OCI-LY1 (cell line): ENCODE measurements around the gene MEOX2.

Experiments used
- H2AFZ ChIP-seq: fragments of 200-600 bp; sonication (generic), shearing (Covaris generic); 2 replicates; pipeline ENCODE4 v1.6.0; 2014; ENCODE audit warnings: antibody characterized with exemption, mild to moderate bottlenecking, low read length
- H3F3A ChIP-seq: fragments of 200-600 bp; sonication (generic), shearing (Covaris generic); 2 replicates; pipeline ENCODE4 v1.6.0; 2014; ENCODE audit warnings: mild to moderate bottlenecking, antibody characterized with exemption, low read length, moderate library complexity; ENCODE audit not compliant: insufficient read depth
- H3K27ac ChIP-seq: fragments of 200-600 bp; sonication (generic); 2 replicates; pipeline ENCODE4 v1.5.1; 2014; ENCODE audit warnings: low read length, mixed run types, mild to moderate bottlenecking, low read depth; ENCODE audit not compliant: poor library complexity, severe bottlenecking
- H3K27me3 ChIP-seq: fragments of 200-600 bp; sonication (generic); 2 replicates; pipeline ENCODE4 v1.6.0; 2014; ENCODE audit warnings: antibody characterized with exemption, mild to moderate bottlenecking, low read length, moderate library complexity; ENCODE audit not compliant: insufficient read depth
- H3K36me3 ChIP-seq: fragments of 200-600 bp; sonication (generic); 2 replicates; pipeline ENCODE4 v1.6.1; 2014; ENCODE audit warnings: mild to moderate bottlenecking, antibody characterized with exemption, low read length, moderate library complexity, mixed read lengths; ENCODE audit not compliant: insufficient read depth
- H3K4me1 ChIP-seq: fragments of 200-600 bp; sonication (generic); 2 replicates; pipeline ENCODE4 v1.5.1; 2014; ENCODE audit warnings: mild to moderate bottlenecking, low read length, moderate library complexity; ENCODE audit not compliant: insufficient read depth, severe bottlenecking
- H3K4me2 ChIP-seq: fragments of 200-600 bp; sonication (generic), shearing (Covaris generic); 2 replicates; pipeline ENCODE4 v1.6.1; 2014; ENCODE audit warnings: low read length
- H3K4me3 ChIP-seq: fragments of 200-600 bp; sonication (generic); 2 replicates; pipeline ENCODE4 v1.5.1; 2014; ENCODE audit warnings: low read length, low read depth, mild to moderate bottlenecking, mixed read lengths; ENCODE audit not compliant: poor library complexity, severe bottlenecking
- H3K79me2 ChIP-seq: fragments of 200-600 bp; shearing (Covaris generic); 2 replicates; pipeline ENCODE4 v1.6.1; 2016; ENCODE audit warnings: mixed run types, low read length, mixed read lengths; ENCODE audit not compliant: insufficient read depth
- H3K9ac ChIP-seq: fragments of 200-600 bp; sonication (generic), shearing (Covaris generic); 2 replicates; pipeline ENCODE4 v1.6.1; 2014; ENCODE audit warnings: mild to moderate bottlenecking, low read length, mixed read lengths
- H3K9me2 ChIP-seq: fragments of 200-600 bp; sonication (generic), shearing (Covaris generic); 2 replicates; pipeline ENCODE4 v1.6.1; 2014; ENCODE audit warnings: low read depth, mild to moderate bottlenecking, low read length, mixed read lengths
- H3K9me3 ChIP-seq: fragments of 200-600 bp; shearing (Covaris generic); 2 replicates; pipeline ENCODE4 v1.6.1; 2014; ENCODE audit warnings: low read length, mixed read lengths
- H4K20me1 ChIP-seq: fragments of 200-600 bp; sonication (generic), shearing (Covaris generic); 2 replicates; pipeline ENCODE4 v1.6.0; 2016; ENCODE audit warnings: mild to moderate bottlenecking, low read length; ENCODE audit not compliant: insufficient read depth
- CTCF ChIP-seq: fragments of 200-600 bp; sonication (generic), shearing (Covaris generic); IDR thresholded peaks from 2 replicates; pipeline ENCODE4 v1.5.1; 2017; ENCODE audit warnings: mild to moderate bottlenecking, antibody characterized with exemption, low read length, moderate library complexity, mixed read lengths
- EZH2 ChIP-seq: fragments of 200-600 bp; sonication (generic), shearing (Covaris generic); IDR thresholded peaks from 2 replicates; pipeline ENCODE4 v1.8.0; 2017; ENCODE audit warnings: borderline replicate concordance, mixed run types, mild to moderate bottlenecking, antibody characterized with exemption, low read length, moderate library complexity, mixed read lengths

Gene MEOX2

DNA sequence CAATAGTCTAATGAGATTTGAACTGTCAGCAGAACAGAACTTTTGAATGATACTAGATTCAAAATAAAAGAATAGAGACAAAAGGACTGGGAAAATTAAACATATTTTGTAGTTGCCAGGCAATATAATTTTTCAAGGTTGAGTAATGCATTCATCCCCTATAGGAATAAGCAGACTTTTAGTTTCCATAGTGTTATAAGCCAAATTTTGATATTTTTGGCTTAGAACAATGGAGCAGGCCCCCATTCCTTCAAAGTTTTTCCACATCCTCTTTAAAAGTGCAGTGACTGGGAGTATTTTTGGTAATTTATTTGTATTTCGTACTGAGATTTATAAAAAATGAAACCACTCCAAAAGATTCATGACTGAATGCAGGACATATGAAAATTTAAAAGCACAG, 24.0 kb downstream of the MEOX2 start:
- Histone ChIP-seq H3K27ac (no peak overlapping the region), H4K20me1 (no peaks in the 10 kb centered on the region), H3K27me3 (no peaks in the 10 kb centered on the region), H2AFZ (no peak overlapping the region), H3K36me3 (no peaks in the 10 kb centered on the region), H3K9me2 (no peaks in the 10 kb centered on the region), H3K4me3 (no peak overlapping the region), H3K4me1 (no peaks in the 10 kb centered on the region), H3K9ac (no peak overlapping the region), H3F3A (no peaks in the 10 kb centered on the region), H3K4me2 (no peak overlapping the region), H3K79me2 (no peaks in the 10 kb centered on the region), H3K9me3 (no peaks in the 10 kb centered on the region)
- TF ChIP-seq EZH2 (no peak), CTCF (no peak)

DNA sequence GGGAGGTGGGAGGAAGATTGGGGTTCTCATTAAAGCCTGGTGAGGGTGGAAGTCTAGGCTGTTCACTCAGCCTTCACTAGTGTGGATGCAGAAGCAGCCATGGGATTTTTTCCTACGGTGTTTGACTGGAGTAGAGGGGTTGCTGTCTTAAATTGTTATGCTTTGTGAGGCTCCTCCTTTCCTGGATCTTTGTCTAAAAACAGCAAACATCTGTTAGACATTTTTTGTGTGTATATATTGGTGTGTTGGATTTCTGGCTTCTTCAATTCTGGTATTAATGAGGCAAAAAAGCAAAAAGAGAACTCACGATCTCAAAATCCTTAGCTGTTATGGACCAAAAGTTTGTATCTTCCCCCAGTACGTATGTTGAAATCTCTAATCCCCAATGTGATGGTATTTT, 28.2 kb downstream of the MEOX2 start:
- H3K27ac ChIP-seq: no peak overlapping the region
- H3K4me1 ChIP-seq: no peaks in the 10 kb centered on the region
- TF ChIP-seq CTCF (no peak), EZH2 (no peak)
- no peaks in the 10 kb centered on the region for H3K36me3 ChIP-seq
- no peaks in the 10 kb centered on the region for H3K27me3 ChIP-seq
- no peak overlapping the region for H3K4me3 ChIP-seq
- H3F3A ChIP-seq: no peaks in the 10 kb centered on the region
- H3K9me2 ChIP-seq: no peaks in the 10 kb centered on the region
- no peak overlapping the region for H3K9ac ChIP-seq
- H4K20me1 ChIP-seq: no peaks in the 10 kb centered on the region
- no peaks in the 10 kb centered on the region for H3K79me2 ChIP-seq
- no peaks in the 10 kb centered on the region for H3K9me3 ChIP-seq
- H3K4me2 ChIP-seq: no peak overlapping the region
- no peak overlapping the region for H2AFZ ChIP-seq

DNA sequence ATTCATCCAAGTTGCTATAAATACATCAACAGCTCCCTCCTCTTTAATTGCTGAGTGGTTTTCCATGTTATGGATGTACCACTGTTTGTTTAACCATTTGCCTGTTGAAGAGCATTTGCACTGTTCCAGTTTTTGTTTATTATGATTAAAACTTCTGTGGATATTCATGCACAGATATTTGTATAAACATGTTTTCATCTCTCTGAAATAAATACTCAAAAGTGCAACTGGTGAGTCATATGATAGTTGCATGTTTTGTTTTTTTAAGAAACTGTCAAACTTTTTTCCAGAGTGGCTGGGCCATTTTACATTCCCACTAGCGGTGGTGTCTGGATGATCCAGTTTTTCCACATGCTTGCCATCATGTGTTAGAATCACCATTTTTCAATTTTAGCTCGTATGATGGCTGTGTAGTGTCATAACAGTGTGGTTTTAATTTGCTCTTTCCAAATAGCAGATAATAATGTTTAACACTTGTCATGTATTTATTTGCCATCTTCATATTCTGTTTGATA, 33.6 kb downstream of the MEOX2 start:
- Histone ChIP-seq H4K20me1 (no peaks in the 10 kb centered on the region), H3K4me1 (no peaks in the 10 kb centered on the region), H3K27me3 (no peaks in the 10 kb centered on the region), H3K9ac (no peak overlapping the region), H2AFZ (no peak overlapping the region), H3K9me2 (no peaks in the 10 kb centered on the region), H3F3A (no peaks in the 10 kb centered on the region), H3K4me3 (no peak overlapping the region), H3K9me3 (no peaks in the 10 kb centered on the region), H3K27ac (no peak overlapping the region), H3K36me3 (no peaks in the 10 kb centered on the region), H3K4me2 (no peak overlapping the region), H3K79me2 (no peaks in the 10 kb centered on the region)
- TF ChIP-seq EZH2 (no peak), CTCF (no peak)
